ENCODE results near the gene CDC16. TPM values are rescaled to one million over a fixed set of nuclear protein-coding genes. Genes with fewer than 3 reads are reported as not detected.
"Not testable (repeated sequence)": the region's sequence is repeated elsewhere in the genome, so short reads cannot be mapped to it uniquely, and the experiment has no call there.

The CDC16 gene
- polyA plus RNA-seq, 1 donor, result 71.0 TPM

- DNase-seq (ENCODE audit: low read depth), result no peak
Observed at GRCh38 chr13:114263578-114263977, 28.9 kb downstream of the CDC16 start.

GRCh38 chr13:114264313-114264712, 29.6 kb downstream of the CDC16 start:
- not testable (repeated sequence) for DNase-seq (ENCODE audit: low read depth)

GRCh38 chr13:114264886-114265611, 30.4 kb downstream of the CDC16 start:
- no peak for DNase-seq (ENCODE audit: low read depth)

GRCh38 chr13:114266241-114266640, 31.5 kb downstream of the CDC16 start:
- DNase-seq (ENCODE audit: low read depth), result no peak

- no peak for DNase-seq (ENCODE audit: low read depth)
Observed at GRCh38 chr13:114268344-114269280, 33.9 kb downstream of the CDC16 start.

GRCh38 chr13:114269281-114269770, 34.6 kb downstream of the CDC16 start:
- DNase-seq (ENCODE audit: low read depth), result no peak

GRCh38 chr13:114272977-114273376, 38.3 kb downstream of the CDC16 start:
- no peak for DNase-seq (ENCODE audit: low read depth)

GRCh38 chr13:114275304-114275703, 40.6 kb downstream of the CDC16 start:
- DNase-seq (ENCODE audit: low read depth), result no peak

- no peak for DNase-seq (ENCODE audit: low read depth)
Observed at GRCh38 chr13:114279146-114279545, 44.4 kb downstream of the CDC16 start.

GRCh38 chr13:114279758-114280355, 45.2 kb downstream of the CDC16 start:
- no peak for DNase-seq (ENCODE audit: low read depth)

GRCh38 chr13:114281351-114282040, 46.8 kb downstream of the CDC16 start, which contains the start of gene UPF3A:
TSS of gene UPF3A (plus strand) at chr13:114281601. CDS start at chr13:114281640, 39 bp downstream.
- no peak for DNase-seq (ENCODE audit: low read depth)

GRCh38 chr13:114282041-114282670, 47.5 kb downstream of the CDC16 start:
- DNase-seq (ENCODE audit: low read depth), result no peak

- DNase-seq (ENCODE audit: low read depth), result no peak
Observed at GRCh38 chr13:114283576-114283975, 48.9 kb downstream of the CDC16 start.

GRCh38 chr13:114284680-114285079, 50.0 kb downstream of the CDC16 start:
- no peak for DNase-seq (ENCODE audit: low read depth)

GRCh38 chr13:114285166-114285808, 50.6 kb downstream of the CDC16 start:
- DNase-seq (ENCODE audit: low read depth), result no peak

- DNase-seq (ENCODE audit: low read depth), result no peak
Observed at GRCh38 chr13:114286808-114287207, 52.1 kb downstream of the CDC16 start.

- no peak for DNase-seq (ENCODE audit: low read depth)
Observed at GRCh38 chr13:114288157-114288591, 53.5 kb downstream of the CDC16 start.

- DNase-seq (ENCODE audit: low read depth), result no peak
Observed at GRCh38 chr13:114296448-114296847, 61.8 kb downstream of the CDC16 start.

GRCh38 chr13:114296902-114297301, 62.2 kb downstream of the CDC16 start:
- DNase-seq (ENCODE audit: low read depth), result no peak

- DNase-seq (ENCODE audit: low read depth), result no peak
Observed at GRCh38 chr13:114298866-114299265, 64.2 kb downstream of the CDC16 start.

All from forelimb muscle (tissue), 1 donor.